HK-2 (cell line): ENCODE results near the gene S100A13.
"Not testable (repeated sequence)": the region's sequence is repeated elsewhere in the genome, so short reads cannot be mapped to it uniquely, and the experiment has no call there.

ENCODE experiments used
- DNase-seq: peaks from one replicate; pipeline ENCODE4 v3.0.0-alpha.2; 2018; ENCODE audit not compliant: unreplicated experiment

Gene S100A13

DNA sequence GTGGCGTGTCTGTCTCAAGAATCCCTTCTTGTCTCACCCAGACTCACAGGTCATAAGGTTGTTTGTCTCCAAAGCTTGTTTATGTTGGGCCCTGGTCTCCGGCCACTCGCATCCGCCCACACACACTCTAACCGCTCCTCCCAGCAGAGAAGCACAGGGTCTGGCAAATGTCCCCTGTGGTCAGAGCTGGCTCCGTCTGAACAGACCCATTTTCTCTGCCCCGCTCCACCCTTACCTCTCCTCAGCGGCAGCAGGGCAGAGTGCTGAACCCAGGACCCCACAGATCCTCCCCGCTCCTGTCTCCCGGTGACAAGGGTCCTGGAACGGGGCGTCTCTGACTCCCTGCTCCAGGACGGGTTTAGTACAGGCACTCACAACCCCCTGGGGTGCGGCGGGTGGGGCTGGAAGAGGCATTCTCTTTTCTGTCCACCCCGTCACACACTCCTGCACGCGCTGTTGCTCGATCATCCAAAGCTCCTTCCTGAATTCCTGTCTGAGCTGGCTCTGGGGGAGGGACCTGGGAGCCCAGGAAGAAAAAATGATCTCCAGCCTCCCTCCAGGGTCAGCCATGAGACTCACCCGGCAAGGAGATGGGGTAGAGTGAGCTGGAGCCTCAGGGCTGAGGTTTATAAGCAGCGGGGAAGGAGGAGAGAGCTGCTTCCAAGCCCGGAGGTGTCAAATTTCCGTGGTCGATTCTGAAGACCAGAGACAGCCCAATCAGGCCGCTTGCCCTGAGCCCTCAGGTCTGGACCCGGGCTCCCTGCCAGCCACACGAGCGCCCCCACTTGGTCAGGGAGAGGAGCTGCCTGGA is at the start of gene S100A13:
Gene S100A13 (minus strand): TSS at position 602 of the 811 bp plus-strand sequence. CDS start 1,033 bp downstream, outside the sequence.
- peak; percentile 92 for DNase-seq

DNA sequence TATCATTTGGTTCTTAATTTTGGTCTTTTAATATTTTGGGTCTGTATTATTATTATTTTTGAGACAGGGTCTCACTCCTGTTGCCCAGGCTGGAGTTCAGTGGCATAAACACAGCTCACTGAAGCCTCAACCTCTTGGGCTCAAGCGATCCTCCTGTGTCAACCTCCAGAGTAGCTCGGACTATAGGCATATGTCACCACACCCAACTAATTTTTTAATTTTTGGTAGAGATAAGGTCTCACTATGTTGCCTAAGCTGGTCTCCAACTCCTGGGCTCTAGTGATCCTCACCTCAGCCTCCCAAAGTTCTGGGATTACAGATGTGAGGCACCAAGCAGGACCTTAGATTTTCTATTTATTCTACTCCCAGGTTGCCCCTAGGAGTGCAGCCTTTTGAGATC is 46.2 kb upstream of the S100A13 start:
- DNase-seq = no peak

DNA sequence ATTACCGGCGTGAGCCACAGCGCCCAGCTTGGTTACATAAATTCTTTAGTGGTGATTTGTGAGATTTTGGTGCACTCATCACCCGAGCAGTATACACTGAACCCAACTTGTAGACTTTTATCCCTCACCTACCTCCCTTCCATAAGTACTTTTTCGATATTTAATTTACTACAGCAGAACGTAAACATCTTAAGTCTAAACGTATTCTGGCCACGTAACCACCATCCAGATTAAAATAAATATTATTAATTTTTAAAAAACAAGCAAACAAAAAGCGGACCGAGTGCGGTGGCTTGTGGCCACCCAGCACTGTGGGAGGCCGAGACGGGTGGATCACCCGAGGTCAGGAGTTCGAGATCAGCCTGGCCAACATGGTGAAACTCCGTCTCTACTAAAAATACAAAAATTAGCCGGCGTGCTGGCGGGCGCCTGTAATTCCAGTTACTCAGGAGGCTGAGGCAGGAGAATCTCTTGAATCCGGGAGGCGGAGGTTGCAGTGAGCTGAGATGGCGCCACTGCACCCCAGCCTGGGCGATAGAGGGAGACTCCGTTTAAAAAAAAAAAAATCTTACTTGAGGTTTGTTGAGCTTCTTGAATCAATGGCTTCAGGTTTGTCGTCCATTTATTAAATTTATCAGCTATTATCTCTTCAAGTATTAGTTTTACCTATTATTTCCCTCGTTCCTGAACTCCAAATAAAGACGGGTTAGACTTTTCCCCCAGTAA is 44.5 kb upstream of the S100A13 start:
- DNase-seq = peak; percentile 67

DNA sequence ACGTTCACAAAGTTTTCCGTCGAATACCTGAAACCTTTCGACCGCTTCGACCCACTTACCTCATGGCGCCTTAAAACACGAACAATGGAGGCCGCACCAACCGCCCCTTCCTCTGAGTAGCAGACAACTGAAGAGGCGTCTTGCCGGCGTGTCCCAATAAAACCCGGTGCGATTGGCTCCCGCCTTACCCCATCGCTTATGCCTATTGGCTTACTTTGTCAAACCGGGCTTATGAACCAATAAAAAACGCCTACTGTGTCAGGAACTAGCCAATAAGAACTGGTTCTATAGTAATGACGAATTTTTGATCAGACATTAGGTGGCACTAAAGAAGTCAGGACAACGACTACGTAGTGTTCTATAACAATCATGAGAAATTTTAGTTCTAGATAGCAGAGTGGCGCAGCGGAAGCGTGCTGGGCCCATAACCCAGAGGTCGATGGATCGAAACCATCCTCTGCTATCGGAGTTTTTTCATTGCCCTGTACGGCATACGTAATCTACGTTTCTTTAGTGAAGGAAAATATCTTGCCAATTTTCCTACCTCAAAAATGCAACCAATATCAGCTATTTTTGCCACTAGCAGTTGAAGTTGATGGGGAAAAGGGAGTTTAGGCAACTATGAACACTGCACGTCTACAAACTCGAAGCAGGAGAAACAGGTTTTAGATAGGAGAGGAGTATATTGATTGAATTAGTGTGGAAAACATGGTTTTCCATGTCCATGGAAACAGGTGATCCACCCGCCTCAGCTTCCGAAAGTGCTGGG is 43.7 kb upstream of the S100A13 start, which contains the start of gene ILF2:
Gene ILF2 (minus strand): TSS at position 135 of the 769 bp plus-strand sequence. CDS start 71 bp downstream, at position 64.
- DNase-seq = peak; percentile 96

DNA sequence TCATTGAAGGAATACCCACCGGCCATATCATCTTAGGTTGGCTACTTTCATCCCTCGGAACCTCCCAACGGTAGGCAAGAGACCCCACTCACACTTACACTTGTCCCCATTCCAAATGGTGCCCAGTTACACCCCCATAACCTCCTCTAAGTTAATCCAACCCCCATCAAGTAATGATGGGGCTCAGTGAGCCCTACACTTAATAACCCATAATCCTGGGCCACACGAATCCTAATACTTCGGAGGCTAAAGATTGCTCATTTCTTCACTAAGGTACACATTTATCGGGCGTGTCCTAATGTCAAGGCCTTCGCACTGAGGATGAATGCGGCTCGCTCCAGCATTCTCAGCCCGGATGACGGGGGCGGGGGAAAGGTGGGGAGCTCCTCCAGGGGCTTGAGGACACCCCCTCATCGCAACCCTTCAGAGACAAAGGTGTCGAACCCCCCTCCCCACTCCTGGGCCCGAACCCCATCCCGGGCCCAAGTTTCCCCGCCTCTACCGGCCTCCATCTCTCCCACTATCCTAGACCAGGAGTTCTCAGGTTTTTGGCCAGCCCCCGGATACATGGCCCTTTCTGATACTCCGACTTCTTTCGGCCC is 43.1 kb upstream of the S100A13 start:
- no peak for DNase-seq

DNA sequence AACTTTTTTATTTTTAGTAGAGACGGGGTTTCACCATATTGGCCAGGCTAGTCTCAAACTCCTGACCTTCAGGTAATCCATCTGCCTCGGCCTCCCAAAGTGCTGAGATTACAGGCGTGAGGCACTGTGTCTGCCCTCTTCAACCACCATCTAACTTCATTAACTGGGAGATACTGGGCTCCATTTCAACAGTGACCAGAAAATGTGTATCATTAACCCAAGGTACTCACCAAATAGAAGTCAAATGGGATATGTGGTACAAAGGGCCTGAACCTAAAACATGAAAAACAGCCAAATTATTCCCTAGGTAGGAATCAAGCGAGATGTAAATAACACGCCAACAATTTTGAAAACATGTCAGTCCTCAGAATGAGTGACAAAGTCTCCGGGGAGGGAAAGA is 42.3 kb upstream of the S100A13 start:
- DNase-seq = no peak

DNA sequence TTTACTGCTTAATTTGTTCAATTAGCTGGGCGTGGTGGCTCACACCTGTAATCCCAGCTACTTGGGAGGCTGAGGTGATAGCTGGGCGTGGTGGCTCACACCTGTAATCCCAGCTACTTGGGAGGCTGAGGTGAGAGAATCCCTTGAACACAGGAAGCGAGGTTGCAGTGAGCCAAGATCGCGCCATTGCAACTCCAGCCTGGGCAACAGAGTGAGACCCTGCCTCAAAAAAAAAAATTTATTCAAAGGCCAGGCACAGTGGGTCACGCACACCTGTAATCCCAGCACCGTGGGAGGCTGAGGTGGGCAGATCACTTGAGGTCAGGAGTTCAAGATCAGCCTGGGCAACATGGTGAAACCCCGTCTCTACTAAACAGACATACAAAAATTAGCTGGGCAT is 41.4 kb upstream of the S100A13 start:
- not testable (repeated sequence) for DNase-seq

DNA sequence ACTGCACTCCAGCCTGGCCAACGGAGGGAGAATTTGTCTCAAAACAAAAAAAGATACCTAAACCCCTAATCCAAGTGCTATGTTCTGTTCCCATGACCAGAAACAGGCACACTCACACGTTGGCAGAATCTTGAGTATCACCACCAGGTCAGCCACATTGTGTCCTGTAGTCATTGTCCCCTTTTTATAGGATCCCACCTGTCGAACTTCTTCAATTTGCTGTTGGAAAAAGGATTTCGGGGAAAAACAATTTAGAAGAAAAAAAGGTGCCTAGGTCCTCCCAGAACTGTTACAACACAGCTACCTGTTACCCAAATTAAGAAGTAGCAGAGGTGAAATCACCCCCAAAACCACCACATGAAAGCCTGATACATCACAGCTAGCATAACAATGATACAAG is 40.1 kb upstream of the S100A13 start:
- no peak for DNase-seq

DNA sequence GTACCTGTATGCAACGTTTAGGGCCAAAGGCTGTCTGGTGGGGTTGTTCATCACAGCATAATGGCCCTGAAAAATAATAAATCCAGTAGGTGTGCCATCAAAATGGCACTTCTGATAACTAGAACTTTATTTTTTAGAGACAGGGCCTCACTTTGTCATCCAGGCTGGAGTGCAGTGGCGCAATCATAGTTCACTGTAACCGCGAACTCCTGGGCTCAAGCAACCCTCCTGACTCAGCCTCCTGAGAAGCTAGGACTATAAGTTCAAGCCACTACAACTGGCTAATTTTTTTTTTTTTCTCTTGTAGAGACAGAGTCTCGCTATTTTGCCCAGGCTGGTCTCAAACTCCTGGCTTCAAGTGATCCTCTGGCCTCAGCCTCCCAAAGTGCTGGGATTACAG is 35.9 kb upstream of the S100A13 start:
- DNase-seq = no peak

DNA sequence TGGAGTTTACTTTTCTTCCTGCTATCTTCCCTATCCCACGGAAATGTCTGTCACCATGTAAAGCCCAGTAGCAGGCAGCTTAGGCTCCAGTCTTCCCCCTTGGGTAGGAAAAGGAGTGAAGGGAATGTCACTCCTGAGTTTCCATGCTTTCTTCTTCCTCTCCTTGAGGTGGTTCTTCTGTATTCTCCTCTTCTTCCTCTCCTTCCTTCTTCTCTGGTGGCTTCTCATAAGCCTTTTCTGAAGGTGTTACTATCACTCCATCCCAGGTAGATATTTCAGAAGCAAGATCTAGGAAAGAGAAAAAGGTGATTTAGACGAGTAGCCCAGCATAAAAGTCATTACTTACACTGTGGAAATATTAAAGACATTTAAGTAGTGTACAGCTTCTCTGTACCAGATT is 35.0 kb upstream of the S100A13 start:
- no peak for DNase-seq

DNA sequence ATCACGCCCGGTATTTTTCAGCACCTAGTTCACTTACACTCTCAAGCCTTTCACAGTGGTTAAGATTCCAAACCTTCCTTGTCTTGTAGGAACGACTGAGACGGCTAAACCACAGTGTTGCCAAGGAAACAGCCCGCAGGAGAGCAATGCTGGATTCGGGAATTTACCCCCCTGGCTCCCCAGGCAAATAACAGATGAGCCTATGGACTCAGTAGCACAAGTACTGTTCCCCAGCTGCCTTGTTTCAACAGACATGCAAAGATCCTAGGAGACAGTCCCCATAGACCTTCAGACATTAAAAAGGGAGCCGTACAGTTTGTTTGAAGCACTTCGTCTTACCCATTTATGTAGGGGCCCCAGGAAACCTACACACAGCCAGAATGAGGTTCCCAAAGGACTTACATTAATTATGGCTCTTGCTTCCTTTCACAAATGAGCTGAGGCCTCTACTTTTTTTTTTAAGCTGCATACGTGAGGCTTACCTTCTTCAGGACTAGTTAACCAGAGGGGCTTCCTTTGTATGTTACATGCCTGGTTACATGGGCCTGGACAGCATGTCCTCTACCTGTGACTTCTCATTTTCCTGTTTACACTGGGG is 33.9 kb upstream of the S100A13 start:
- DNase-seq = no peak

DNA sequence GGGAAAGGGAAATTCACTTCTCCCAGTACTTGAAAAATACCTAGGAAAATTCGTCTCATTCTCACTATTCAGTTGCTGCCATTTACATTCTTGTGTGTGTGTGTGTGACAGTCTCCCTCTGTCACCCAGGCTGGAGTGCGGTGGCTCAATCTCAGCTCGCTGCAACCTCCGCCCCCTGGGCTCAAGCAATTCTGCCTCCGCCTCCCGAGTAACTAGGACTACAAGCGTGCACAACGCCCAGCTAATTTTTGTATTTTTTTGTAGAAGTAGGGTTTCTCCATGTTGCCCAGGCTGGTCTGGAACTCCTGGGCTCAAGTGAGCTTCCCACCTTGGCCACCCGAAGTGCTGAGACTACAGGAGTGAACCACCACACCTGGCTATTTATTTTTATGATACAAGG is 32.4 kb upstream of the S100A13 start:
- DNase-seq = no peak

DNA sequence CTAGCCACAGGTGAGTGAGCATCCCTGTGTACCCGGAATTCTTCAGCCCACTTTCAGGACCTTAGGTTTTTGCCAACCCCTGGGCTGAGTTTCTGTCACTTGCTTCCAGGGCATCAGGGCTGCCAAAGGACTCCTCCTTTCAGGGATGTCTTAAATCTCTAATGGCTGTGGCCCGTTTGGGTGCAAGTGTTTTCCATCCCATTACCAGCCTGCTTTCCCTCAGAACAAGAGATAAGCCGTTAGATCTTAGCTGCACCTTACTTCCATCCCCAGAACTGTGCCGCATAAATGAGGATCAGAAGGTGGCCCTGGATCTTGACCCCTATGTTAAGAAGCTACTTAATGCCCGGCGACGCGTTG is 31.9 kb upstream of the S100A13 start:
- no peak for DNase-seq

DNA sequence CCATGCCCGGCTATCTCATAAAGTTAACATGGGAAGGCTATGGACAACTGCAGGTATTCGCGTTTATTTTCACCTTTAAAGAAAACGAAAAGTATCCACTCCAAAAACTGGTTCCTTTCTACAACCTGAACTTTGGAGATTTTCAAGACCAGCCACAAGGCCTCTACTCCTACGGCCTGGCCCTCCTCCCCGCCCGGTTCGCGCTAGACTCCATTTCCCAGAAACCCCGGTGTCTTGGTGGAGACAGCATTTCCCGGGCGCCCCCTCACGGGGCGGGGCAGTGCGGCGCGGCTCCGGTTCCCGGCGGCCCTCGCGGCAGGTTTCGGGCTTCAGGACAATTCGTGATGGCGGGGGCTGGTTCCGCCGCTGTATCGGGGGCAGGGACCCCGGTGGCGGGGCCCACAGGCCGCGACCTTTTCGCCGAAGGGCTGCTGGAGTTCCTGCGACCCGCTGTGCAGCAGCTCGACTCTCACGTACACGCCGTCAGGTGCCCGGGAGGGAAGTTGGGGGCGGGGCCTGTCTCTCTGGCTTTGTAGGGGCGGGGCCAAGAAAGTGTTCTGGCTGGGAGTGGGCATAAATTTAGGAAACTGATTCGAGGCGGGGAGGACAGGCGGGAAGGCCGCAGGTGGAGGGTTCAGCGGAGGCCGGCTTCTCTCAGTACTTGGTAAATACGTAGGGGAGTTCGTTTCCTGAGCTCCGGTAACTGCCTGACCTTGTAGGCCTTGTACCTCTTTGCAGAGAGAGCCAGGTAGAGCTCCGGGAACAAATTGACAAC is 31.3 kb upstream of the S100A13 start, which contains the start of gene SNAPIN:
Gene SNAPIN (plus strand): TSS at position 304 of the 775 bp plus-strand sequence. CDS start 41 bp downstream, at position 345.
- DNase-seq = peak; percentile 88

DNA sequence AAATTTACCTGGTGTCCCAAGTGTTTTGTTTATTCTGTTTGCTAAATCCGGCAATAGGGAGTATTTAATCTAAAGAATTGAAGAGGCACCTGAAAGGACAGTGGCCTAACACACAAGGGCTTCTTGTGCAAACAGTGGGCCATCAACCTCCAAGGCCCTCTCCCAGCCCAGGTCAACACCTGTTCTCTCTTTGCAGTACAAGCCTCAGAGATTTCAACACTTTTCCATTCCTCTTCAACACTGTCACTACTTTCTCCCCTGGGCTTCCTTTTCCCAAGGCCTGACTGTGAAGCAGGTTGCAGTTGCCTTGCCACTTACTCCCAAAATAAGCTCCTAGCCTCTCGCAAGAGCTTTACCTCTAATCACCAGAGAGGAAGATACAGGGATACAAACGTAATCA is 28.0 kb upstream of the S100A13 start:
- DNase-seq = no peak

DNA sequence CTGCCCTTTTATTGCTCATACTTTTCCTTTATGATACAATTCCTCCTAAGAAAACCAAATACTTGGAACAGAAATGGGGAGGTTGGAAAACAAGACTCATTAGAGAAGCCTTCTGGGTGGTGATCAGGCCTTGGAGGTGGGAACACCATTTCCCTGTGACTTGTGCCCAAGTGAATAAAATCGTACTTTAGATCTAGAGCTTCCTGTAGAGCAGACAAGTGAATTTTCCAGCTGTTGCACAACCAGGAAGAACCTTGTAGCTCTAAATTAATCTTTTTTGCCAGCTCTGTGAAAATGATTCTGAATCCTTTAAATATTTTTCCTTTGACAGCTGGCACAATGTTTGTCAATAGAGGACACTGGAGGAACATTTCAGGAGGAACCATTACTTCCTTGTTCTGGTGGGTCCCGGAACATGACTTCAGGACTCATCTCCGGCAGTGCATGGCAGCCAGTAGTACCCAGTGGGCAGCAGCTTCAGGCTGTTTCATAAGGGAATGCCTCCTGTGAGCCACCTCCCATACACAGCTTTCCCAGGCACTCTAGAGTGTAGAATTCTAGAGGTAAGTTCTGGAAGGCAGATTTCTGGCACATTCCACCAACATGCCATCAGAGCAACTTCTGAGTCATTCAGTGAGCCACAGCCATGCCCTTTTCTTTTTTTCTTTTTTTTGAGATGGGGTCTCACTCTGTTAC is 25.6 kb upstream of the S100A13 start:
- DNase-seq = no peak

DNA sequence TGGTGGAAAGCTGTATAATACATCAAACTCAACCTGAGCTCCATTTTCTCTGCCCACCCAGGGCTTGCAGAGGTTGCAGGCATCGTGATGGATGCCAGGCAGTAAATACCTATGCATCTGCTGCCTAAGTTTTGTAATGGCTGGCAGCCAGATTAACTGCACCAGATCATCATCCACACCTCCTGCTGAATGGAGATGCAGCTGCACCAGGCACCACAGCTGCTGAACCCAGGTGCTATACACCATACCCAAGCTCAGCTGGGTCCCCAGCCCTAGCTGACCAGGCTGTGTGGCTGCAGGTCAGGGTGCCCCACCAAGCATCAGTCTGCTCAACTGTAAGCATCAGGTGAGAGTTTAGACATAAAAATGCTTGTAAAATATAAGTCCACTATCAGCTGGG is 24.5 kb upstream of the S100A13 start:
- DNase-seq = no peak

DNA sequence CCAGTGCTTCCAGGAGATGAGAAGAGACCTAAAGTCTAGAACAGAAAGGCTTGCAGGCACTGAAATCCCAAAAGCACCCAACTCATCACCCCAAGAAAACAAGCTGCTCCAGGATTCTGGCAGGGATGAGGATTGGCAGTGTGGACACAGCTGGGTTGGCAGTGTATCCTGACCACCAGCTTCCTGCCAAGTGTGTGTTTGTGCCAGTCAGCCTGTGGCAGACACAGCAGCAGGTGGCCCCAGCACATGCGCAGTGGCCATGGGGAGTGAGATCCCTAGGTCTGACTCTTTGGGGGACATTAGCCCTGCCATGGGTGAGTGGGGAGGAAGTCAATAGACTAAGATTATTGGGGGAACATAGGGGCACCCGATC is 22.5 kb upstream of the S100A13 start:
- no peak for DNase-seq

DNA sequence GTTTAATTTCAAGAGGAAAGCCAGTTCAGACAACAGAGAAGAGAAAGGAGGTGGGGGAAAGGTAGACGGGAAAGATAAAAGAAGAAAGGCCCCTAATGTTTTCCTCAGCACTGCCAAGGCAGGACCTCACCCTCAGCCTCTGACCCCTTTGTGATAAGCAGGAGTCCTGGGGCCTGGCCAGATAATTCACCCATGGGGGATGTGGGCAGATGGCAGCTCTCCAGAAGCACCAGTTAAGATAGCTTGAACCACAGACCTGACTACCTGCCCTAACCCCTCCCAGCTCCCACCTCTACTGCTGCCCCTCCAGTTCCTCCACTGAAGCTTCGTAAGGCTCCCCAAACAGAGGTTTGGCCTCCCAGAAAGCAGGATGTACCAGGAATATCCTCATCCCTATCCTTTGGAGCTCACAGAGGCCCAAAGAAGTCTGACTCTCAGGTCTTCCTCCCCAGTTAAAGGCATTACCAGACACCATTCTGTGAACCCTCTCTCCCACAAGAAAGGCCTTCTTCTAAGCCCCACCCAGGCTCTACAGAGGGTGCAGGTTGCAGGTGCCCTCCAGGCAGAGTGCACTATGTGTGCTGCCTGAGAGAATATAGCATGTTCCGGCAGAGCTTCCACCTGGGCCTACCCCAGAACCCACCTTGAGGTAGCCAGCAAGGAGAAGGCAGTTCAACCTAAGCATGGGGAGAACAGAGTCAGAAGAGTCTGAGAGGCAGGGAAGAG is 22.0 kb upstream of the S100A13 start:
- no peak for DNase-seq
